SK-N-MC (cell line): ENCODE results near the gene SEMA4D.

Source experiments
- EZH2 ChIP-seq: fragments of 200-600 bp; sonication (generic); IDR thresholded peaks from one replicate; pipeline ENCODE4 v1.6.1; 2017; ENCODE audit warnings: antibody characterized with exemption
- FOXP2 ChIP-seq: optimal IDR thresholded peaks from 2 replicates; pipeline ENCODE3; 2011; ENCODE audit warnings: mild to moderate bottlenecking, moderate library complexity; ENCODE audit not compliant: insufficient read depth; ENCODE audit errors: extremely low read length, control extremely low read depth
- POLR2AphosphoS5 ChIP-seq: IDR thresholded peaks from 2 replicates; pipeline ENCODE4 v1.6.1; 2012; ENCODE audit warnings: mild to moderate bottlenecking, low read depth, low read length, borderline replicate concordance

GRCh38 chr9:89515416-89515815, 17.5 kb upstream of the SEMA4D start:
- TF ChIP-seq EZH2 (no peak), POLR2AphosphoS5 (no peak), FOXP2 (no peak)
